IPS-18c (cell line): ENCODE results near the gene FHOD3.

Experiments
- H3K4me3 ChIP-seq: 2 replicates; pipeline ENCODE4 v1.7.0; 2013; ENCODE audit warnings: low read depth, mild to moderate bottlenecking, low read length, moderate library complexity; ENCODE audit not compliant: insufficient read depth
- H3K9me3 ChIP-seq: one replicate; pipeline ENCODE4 v1.6.1; 2013; ENCODE audit warnings: mild to moderate bottlenecking, low read length, moderate library complexity; ENCODE audit not compliant: control insufficient read depth, insufficient read depth

FHOD3 gene

DNA sequence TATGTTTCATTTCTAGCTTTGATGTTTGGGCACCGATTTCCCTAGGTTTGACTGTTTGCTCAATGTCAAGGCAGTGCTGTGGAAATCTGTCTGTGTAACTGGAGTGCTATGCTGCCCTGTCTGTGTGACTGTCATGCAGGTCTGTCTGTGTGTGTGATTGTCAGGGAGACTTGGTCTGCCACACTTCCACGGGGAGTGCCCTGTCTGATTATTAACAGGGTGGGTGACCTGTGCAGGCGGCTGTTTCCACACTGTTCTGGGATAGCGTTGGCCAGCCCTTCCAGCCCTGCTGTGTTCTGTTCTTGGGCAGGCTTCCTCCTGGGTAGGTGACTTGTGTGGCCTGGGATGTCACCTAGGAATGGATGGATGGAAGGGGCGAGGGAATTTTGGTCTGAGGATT is 85.3 kb downstream of the FHOD3 start:
- Histone ChIP-seq H3K4me3 (no peak overlapping the region), H3K9me3 (no peaks in the 10 kb centered on the region)

GRCh38 chr18:36386150-36386920 is 88.8 kb downstream of the FHOD3 start:
- Histone ChIP-seq H3K4me3 (no peak overlapping the region), H3K9me3 (no peaks in the 10 kb centered on the region)

- Histone ChIP-seq H3K4me3 (no peak overlapping the region), H3K9me3 (no peaks in the 10 kb centered on the region)
These were observed 89.8 kb downstream of the FHOD3 start for GRCh38 chr18:36387310-36387709.

DNA sequence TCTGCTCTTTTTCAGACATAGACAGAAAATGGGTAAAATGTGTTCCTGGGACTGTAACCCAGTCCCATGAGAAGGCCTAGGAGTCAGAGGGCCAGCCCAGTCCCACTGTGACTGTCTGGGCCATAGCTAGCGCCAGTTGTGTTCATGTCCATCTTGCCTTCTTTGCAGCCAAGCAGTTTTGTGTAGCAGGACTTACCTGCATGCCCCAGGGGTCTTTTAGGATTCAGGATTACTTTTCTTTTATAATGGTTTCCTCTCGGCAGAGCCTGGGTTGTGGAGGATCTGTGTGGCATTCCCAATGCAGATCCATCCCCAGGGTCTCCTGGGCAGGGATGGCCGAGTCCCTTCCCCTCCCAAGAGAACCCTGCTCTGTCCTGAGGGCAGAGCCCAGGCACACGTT is 90.8 kb downstream of the FHOD3 start:
- Histone ChIP-seq H3K9me3 (no peaks in the 10 kb centered on the region), H3K4me3 (no peak overlapping the region)

- H3K4me3 ChIP-seq = no peak overlapping the region
- no peaks in the 10 kb centered on the region for H3K9me3 ChIP-seq
These were observed 91.5 kb downstream of the FHOD3 start for GRCh38 chr18:36389027-36389426.

DNA sequence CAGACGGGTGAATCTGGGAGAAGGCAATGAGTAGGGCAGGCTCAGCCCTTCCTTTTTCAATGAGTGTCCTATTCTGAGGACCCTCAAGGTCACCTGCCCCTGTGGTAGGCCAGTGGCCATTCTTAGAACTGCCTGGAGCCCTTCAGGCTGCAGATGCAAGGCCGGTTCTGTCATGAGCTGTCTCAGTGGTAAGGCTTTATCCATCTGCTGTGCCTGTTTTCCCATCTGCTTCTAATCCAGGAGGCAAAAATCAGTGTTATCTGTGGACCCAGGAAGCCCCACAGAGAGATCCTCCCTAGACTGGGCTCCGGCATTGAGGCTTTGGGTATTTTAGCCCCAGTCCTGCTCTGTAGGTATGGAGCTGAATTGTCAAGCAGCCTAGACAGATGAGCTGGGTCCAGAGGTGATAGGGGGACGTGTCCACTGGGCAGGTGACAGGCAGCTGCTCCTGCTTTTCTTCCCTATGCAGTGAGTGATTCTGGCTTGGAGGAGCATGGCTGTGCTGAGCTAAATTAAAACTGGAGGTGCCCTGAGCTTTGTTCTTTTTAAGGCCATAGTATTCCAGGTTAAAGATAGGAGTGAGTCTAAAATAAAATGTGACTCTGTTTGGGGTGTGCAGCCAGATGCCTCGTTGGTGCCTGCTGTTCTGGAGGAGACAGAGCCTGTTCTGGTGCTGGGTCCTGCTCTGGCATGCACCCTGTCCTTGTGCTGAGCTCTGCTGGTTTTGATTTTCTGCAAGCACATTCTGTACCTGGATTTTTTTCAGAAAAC is 92.5 kb downstream of the FHOD3 start:
- H3K9me3 ChIP-seq = no peaks in the 10 kb centered on the region

GRCh38 chr18:36391426-36392145 is 94.1 kb downstream of the FHOD3 start:
- Histone ChIP-seq H3K4me3 (no peak overlapping the region), H3K9me3 (no peaks in the 10 kb centered on the region)

More for the DNA sequence above, 92.5 kb downstream of the FHOD3 start:
- no peak overlapping the region for H3K4me3 ChIP-seq

GRCh38 chr18:36392164-36392978 is 94.9 kb downstream of the FHOD3 start:
- Histone ChIP-seq H3K9me3 (no peaks in the 10 kb centered on the region), H3K4me3 (no peak overlapping the region)

DNA sequence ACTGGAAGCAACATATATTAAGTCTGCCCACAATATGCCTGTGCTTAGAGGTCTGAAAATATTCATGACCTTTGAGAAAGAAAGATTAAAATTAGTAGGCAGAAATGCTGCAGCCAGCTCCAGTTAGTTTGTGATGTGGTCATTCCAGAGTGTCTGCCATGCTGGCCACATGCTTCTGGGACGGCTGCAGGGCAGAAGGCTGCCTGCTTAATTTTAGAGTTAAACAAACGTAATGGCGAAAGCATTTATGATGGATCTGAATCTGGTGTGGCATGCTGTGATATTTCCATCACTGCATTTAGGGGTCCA is 95.4 kb downstream of the FHOD3 start:
- no peaks in the 10 kb centered on the region for H3K9me3 ChIP-seq
- no peak overlapping the region for H3K4me3 ChIP-seq

DNA sequence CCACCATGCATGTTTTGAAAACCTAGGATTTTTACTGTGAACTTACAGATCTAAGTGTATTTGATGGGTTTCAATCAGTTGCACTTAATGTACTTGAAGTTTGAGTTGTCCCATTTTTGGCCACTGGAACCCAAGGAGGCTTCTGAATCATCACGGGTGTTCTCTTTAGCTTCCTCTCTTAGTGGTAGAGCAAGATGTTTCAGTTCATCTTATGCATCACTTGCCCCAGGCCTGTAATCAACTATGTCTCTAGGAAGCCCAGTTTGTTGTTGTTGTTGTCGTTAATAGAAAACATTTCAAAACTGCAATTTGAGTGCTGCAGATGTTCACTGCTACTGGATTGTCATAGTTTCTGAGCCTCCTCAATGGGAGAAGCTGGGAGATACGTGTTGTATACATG is 97.0 kb downstream of the FHOD3 start:
- H3K9me3 ChIP-seq = no peaks in the 10 kb centered on the region
- H3K4me3 ChIP-seq = no peak overlapping the region

- no peak overlapping the region for H3K4me3 ChIP-seq
- no peaks in the 10 kb centered on the region for H3K9me3 ChIP-seq
These were observed 98.7 kb downstream of the FHOD3 start for GRCh38 chr18:36396190-36396589.

- H3K4me3 ChIP-seq = no peak overlapping the region
These were observed 99.5 kb downstream of the FHOD3 start for GRCh38 chr18:36397033-36397432.

GRCh38 chr18:36398419-36398818 is 100.9 kb downstream of the FHOD3 start:
- H3K9me3 ChIP-seq = no peaks in the 10 kb centered on the region
- H3K4me3 ChIP-seq = no peak overlapping the region

More at GRCh38 chr18:36397033-36397432, 99.5 kb downstream of the FHOD3 start:
- no peaks in the 10 kb centered on the region for H3K9me3 ChIP-seq

DNA sequence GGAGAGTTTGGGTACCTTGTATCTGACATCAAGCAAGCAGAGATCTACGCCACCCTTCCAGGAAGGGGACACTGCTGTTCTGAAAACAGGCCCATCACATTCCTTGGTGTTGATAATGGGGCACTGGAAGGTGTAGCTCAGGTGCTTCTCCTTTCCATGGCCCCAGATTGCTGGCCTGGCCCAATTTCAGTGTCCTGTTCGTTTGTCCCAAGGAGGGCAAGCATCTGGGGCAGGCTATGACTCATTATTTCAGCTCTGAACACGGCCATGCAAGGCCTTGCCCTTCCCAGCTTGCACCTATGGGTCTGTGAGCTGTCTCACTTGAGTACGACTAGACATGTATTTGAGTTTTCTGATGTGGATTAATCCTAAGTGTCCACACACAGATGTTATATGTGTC is 101.5 kb downstream of the FHOD3 start:
- Histone ChIP-seq H3K9me3 (no peaks in the 10 kb centered on the region), H3K4me3 (no peak overlapping the region)

DNA sequence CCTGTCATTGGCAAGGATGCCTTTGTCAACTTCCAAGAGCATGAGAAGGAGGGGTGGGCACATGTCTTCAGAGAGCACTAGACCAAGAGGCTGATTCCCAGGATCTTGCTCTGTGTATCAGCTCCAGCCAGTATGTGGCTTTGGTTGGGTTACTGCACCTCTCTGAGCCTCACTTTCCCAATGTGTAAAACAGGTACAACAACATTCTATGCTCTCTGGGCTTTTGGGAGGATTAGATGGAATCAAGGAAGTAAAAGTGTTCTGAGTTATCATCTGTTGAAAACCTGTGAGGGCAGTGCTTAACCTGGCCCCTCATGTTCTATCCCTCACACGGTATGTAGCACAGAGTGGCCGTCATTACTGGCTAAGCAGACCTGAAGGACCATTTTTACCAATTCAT is 103.9 kb downstream of the FHOD3 start:
- H3K4me3 ChIP-seq = no peak overlapping the region

GRCh38 chr18:36402765-36403396 is 105.4 kb downstream of the FHOD3 start:
- H3K4me3 ChIP-seq = no peak overlapping the region
- H3K9me3 ChIP-seq = no peaks in the 10 kb centered on the region

More for the DNA sequence above, 103.9 kb downstream of the FHOD3 start:
- no peaks in the 10 kb centered on the region for H3K9me3 ChIP-seq
